ENCODE data around the gene TIAM1.
A peak's percentile ranks its signal among the peaks of the same experiment; 100 is the strongest.

Gene TIAM1

DNA sequence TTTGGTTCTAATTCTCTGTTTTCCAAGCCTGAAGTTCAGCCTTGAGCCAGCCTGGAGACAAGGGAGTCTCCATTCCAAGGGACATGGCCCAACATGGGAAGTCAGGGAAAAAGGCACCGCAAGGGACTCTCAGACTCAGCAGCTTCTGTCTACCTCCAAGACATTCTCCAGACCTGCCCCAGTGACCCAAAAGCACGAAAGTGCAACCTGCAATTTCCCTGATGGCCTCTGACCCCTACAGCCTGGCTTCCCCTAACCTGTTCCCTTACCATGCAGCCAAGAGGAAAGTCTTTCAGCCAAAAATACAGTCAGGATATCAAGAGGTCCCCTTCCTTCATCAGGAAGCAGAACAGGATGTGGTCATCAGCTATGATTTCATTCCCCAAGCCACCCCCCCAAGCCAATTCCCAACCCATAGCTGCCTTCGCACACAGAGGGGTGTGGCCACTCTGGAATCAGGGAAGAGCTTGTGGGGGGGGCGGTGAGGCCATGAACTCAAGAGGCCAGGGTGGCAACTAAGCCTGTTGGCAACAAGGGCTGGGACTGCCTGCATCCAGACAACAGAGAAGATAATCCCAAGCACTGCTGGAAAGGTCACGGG is 59.2 kb downstream of the TIAM1 start:
- DNase-seq = no peak

DNA sequence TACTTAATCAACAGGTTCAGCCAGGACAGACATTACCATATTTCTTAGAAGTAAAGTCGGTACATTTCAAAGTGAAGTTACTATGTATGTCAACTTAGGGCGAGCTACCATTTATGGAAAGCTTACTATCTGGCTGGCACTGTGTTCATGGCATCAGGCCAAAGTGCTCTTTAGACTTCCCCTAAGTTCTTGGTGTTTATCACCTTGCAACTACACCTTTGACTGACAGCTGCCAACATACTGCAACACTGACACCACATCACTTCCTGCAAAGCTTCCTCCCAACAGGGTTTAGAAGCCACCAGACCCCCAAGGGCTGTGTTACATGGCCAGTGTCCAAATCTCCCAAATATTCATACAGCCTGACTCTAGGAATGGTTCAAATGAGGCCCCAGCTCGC is 61.0 kb downstream of the TIAM1 start:
- DNase-seq = peak; percentile 27

DNA sequence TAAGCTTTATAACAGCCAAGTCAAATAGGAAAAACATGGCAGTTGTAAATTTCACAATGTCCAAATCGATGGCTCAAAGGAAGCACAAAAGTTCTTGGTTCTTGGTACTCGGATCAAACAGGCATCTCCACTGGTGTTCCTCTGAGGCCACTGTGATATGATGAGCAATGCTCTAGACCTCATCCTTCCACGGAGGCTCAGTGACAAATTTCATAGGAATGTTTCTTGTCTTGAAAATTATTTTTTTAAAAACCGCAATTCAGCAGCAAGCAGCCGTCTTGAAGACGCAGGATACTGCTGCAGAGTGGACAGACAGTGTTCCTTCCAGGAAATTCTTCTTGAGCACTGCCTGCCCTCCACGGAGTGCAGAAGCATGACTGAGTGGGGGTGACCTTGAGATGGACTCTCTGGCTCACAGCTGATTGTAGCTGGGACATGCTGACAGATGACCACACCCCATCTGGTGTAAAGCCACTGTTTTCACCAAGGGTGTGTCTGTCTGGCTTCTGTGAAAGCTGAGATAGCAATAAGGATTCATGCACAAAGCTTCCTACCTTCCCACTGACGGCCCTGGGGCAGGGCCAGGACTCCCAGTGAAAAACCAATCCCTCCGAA is 61.9 kb downstream of the TIAM1 start:
- DNase-seq = no peak

DNA sequence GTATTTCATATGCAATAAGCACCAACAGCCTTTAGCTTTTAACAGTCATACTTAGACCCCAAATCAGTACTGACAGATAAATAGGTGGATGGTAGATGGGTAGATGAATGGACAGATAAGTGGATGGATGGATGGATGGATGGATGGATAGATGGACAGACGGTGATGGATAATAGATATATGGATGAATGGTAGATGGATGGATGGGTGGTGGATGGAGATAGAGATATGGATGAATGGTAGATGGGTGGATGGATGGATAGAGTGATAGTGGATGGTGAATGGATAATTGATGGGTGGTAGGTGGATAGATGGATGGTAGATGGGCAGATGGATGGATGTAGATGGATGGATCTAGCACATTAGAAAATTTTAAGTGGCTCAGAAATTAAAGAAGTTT is 62.5 kb downstream of the TIAM1 start:
- no peak for DNase-seq

DNA sequence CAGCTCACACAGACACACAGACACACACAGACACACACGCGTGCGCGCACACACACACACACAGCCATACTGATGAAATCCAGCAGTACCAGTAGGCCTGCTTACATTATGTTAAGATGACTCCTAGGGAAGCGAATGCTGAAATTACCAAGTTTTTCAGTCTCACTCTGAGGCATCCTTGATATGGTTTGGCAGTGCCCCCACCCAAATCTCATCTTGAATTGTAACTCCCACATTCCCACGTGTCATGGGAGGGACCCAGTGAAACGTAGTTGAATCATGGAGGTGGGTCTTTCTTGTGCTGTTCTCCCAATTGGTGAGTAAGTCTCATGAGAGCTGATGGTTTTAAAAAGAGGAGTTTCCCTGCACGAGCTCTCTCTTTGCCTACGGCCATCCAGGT is 64.1 kb downstream of the TIAM1 start:
- DNase-seq = no peak

DNA sequence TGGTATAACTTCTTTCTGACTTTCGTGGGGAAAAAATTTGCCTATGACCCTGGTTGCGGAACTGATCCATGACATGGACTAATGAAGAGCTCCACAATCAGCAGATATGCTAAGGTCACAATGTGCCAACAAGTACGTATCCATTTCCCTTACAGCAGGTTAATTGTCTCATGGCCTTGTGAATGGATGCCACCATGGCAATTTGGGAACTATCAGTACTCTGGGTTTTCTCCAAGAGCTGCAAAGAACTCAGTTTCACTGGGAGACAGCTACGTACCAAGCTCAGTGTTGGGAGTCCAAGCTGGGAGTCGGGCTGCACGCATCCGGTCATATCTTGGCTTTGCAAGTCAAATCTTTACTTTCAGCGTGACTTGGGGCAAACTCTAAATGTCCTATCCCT is 64.8 kb downstream of the TIAM1 start:
- DNase-seq = no peak

DNA sequence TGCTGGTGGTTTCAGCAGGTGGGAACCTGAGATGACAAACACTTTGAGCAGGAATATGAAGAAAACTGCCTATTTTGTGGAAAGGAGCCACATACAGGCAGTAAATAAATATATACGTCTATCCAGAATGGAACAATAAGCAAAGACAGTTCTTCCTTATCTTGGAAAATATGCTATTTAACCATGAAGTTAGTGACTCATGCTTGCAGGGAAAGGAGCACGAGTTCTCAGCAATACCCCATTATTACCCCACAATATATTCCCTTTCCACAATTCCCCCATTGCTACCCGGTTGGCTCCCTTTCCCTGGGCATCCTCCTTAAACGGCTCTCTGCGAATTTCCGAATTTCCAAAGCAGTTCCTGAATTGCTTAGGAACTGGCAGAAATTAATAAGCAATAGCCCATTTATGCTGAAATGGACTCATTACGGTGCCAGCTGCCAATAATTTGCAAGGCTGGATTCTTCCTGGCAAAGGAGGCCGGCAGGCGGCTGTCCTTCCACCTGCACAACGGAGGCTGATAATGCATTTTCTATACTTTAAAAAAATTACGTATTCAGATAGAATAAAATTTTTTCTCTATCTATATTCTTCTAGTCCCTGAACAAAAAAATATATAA is 65.4 kb downstream of the TIAM1 start:
- no peak for DNase-seq

DNA sequence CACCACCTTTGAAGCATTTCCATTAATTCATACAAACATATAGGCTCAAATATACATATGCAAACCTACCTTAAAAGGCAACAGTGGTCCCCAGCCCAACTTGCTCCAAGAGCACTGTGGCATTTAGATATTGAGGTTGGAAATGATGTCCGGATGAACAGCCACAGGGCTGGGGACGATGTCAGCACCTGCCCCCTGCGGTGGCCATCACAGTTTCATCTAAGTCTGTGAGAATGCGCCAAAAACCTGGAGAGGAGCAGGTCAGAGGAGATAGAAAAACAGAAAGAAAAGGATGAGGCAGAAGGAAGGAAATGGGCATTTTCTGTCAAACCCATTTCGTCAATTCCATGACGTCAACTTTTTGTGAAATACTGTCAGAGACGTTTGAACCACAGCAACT is 67.4 kb downstream of the TIAM1 start:
- no peak for DNase-seq

DNA sequence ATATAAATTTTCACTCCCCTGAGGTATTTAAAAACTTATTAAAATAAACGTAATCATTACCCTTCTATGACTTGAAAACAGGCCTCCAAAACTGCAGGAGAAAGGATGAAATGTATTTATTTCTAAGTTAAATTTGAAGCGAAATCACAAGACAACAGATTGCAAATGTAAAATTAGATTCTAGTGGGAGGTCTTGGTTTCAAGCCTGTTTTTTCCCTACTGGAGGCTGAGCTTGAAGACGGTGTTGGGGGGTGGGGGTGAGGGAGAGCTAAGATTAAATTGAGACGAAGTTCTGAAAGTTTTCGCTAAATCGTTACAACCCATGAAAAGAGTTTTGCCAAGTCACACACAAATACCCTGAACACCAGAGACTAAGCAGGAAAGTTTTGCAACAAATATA is 68.2 kb downstream of the TIAM1 start:
- DNase-seq = no peak

DNA sequence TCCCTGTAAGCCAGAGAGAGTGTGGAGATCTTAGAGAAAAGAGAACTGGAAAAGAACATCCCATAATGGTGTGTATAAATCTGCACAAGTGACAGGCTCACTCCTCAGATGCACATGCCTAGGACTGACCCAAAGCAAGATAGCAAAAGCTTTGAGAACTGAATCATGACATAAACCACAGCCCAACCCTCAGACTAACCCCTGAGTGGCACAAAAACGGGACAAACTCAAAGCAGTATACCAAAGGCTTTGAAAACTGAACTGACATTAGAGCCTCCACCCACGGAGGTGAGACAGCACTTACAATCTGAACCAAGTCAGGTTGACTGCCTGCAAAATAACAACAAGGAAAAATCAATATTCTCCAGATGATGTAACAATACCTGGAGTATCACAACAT is 70.8 kb downstream of the TIAM1 start:
- DNase-seq = no peak

DNA sequence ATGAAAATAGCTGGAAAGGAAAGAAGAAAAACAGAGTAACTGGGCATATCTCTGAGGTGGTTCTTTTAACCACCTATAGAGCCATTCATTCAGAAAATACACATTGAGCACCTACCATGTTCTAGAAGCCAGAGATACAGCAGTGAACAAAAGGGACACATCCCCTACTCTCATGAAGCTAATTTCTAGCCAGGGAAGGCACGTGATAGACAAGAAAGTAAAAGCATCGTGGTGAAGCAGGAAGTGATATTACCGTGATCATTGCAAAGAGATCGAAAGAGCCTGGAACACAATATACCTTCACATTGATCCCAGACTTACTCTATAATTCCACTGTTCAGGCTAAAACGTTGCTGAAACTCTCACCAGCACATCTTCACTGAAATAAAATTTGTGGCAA is 76.0 kb downstream of the TIAM1 start:
- no peak for DNase-seq

DNA sequence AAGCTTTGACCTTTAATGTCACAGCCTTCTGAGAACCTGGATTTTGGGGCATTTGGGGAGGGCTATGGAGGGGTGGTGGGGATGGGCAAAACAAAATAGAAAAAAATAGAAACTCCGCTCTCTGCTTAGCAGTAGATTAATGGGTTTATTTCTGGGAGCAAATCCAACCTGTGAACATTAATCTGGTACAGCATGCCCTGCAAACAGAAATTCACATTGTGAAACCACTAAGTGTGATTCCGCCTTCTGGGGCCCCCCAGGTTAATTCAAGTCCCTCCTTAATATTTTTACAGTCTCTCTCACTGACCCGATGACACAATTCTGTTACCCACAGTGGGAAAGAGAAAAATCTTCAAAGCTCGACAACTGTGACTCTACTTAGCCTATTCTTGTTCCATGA is 76.4 kb downstream of the TIAM1 start:
- no peak for DNase-seq

DNA sequence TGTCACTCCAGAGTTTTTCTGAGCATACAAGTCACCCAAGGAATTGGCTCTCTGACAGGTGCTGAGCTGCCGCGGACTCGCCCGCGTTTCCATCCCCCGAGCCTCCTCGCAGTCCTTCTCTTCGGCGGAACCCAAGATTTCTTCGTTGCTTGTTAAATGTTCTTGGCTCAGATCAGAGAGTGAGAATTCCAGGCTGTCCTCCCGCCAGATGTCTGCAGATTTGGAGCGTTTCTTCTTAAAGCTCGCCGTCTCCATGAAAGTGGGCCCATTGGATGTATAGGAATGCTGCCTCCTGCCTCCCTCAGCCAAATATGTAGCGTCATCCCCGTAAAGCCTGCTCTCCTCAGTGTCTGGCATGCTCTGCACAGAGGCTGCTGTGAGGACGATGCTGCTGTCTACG is 77.8 kb downstream of the TIAM1 start:
- DNase-seq = no peak

DNA sequence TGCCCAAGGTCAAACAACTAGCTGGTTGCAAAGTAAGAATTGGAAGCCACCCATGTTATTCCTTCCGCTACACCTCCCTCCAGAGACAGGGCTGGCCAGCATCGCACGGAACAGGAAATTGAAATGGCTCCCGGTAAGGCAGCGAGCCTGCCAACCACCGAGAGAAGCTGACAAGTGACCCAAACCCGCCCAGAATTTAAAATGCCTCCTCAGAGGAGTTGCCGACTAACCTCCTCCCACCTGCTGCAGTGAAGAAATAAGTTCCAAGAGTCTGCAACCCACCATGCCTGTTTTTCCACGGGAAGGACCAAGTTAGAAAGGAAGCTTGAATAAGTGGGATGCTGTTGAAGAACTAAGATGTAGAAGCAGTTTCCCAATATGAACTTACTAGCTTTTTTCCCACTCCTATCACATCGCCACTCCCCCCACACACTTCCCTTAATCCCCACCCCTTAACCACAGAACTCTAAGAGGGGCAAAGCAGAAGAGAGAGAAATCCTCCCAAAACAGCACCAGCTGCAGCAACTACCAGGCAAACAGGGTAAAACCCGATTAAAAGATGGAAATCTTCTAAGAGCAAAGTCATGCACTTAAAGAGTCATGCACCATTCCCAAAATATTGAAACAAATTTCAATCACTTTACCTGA is 78.6 kb downstream of the TIAM1 start:
- no peak for DNase-seq

DNA sequence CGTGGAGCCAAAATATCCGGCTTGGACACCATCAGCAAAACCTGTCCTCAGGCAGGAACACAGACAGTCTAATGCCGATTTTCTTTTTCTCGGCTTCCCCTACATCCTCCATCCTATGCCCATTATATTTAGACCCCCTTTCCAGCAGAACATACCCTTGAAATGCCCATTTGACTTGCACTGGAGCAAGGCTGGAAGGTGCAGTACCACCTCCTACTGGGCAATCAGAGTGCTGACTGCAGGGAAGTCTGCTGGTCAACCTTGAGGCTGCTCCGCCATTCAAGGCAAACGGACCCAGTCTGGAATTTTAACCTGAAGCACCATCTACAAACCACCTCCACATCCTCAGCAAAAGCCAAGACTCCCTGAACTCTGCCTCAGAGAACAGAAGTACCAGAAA is 79.5 kb downstream of the TIAM1 start:
- DNase-seq = no peak

DNA sequence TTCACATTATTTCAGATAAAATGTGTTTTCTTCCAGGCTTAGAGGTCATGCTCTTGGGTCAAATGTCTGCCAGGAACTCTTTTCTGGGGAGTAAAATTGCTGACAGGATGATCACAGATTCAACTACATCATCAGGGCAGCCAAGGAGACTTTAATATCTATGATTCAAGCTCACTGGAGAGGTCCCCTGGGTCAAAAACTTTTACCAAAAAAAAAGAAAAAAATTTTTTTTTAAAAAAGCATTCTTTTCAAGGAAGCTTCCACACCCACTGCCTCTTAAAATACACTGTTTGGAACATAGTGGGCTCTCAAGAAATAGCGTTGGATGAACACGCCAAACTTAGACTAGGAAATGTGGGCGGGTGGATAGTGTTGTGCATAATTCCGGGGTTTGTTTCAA is 81.3 kb downstream of the TIAM1 start:
- DNase-seq = no peak

DNA sequence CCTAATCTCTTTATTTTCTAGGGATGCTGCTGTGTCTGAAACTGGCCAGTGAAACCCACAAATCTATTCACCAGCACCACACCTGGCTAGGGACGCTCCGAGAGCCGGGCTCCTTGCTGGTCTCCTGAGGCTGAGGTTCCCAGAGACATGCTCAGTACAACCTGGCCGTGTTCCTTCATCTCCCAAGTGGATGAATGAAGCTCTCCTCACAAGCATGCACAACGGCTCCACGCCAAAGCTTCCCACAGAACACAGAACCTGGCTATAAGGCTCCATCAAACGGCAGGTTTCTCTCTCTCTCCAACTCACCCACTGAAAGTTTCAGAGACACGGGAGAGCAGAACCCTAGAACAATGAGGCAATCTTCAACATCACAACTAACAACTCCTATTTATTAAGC is 82.3 kb downstream of the TIAM1 start:
- no peak for DNase-seq

DNA sequence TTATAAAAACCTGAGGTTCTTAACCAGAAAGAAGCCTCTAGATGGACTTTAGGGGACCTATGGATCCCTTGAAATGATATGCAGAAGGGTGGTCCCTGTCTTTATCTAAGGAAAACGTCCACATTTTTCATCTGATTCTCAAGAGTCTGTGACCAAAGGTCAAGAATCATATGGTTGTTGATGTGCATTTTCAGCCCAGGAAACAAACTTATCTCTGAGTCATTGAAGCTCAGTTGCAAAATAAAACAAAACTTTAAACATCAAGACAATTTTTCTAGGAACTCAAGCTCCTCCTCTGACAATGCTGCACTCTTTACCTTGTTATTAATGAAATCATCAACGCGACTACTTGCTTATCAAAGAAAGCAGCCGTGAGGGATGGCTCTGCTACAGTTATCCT is 83.3 kb downstream of the TIAM1 start:
- no peak for DNase-seq

DNA sequence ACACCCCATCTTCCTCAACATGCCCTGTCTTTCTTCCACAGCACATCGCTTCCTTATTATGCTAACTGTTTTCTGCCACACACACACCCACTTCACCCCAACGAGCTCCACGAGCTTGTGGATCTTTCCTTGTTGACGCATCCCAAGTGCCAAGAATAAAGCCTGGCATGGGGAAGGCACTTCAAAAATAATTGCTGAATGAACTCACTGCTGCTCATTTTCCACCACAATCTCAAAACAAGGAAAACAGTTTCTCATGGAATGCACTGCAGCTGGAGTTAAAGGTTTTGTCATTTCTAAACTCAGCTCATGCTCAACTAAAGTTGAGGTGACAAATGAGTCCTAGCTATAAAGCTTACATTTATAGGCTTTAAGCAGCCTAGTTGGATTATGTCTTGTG is 86.0 kb downstream of the TIAM1 start:
- DNase-seq = no peak

DNA sequence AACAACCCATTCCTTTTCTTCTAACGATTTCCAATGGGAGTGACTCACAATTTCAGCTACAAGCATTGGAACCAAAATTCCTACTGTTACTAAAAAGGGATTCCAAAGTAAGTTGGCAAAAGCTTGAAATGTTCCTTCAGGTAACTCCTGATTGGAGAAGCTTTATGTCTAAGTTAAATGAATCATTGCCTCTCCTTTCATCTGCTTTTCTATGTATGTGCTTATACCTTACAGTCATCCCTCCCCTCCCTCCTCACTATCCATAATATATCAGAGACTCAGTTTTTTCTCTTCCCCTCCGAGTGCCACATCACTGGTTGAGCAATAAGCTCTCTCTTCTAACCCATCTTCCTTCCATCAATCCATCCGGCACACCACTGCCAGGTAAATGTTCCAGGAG is 86.8 kb downstream of the TIAM1 start:
- no peak for DNase-seq

DNA sequence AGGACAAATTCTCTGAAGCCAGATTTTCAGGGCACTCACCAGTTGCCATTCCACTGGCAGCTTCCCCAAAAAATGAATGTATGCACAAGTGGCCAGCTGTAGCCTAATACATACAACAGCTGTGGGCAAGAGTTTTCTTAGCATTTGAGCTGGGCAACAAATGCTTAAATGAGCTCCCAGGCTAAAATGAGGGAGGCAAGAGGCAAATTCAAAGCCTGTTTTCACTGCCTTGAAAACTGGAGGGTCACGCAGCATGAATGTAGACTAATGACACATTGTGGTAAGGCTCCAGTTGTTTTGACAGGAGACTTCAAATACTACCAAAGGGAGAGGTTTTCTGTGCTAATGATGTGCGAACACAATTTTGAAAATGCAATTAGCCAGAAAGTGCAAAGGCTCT is 88.2 kb downstream of the TIAM1 start:
- DNase-seq = no peak

DNA sequence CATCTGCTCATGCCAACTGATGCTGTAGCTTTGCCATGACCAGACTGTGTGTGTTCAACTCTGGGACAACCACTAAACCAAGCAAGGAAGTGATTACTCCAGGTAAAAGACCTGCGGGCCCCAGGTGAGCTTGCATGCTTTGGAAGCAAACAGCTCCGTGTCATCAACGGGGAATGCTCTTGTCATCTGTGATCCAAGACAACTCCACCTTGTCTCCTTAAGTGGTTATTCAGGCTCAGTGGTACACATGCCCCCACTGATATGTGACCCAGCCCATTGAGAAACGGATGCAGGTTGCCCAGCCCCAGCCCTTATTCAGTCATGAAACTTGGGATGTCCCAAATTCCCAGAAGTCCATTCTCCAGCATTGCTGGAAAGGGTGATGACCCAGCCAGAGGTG is 89.0 kb downstream of the TIAM1 start:
- no peak for DNase-seq

DNA sequence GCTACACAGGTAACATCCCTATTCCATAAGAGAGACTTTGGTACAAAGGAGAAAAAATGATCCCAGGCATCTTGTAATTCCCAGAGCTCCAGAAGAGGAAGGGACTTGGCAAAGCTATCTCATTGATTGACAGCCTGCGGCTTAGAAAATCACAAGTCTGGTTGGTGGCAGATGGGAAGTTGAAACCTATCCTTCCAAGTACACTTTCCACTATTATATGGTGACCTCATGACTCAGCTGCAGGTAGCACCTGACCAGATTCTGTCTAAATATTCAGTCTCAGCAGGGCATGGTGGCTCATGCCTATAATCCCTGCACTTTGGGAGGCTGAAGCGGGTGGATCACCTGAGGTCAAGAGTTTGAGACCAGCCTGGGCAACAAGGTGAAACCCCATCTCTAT is 89.9 kb downstream of the TIAM1 start:
- no peak for DNase-seq

DNA sequence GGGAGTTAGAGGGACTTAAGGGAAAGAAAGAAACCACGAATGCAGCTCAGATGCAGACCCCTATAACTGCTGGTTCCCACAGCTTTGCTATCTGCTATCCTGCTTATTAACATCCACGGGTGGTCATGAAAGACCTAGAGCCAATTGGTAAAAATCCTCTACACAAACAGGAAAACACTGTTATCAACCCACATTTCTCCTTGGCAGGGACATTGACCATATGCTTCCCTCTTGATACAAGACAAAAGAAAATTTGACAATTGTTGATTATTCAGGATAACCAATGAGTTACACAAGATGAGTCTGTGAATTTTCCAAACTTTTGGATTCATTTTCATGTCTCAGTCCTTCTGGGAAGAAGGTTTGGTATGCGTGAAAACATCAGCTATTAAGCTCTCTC is 90.4 kb downstream of the TIAM1 start:
- DNase-seq = no peak

DNA sequence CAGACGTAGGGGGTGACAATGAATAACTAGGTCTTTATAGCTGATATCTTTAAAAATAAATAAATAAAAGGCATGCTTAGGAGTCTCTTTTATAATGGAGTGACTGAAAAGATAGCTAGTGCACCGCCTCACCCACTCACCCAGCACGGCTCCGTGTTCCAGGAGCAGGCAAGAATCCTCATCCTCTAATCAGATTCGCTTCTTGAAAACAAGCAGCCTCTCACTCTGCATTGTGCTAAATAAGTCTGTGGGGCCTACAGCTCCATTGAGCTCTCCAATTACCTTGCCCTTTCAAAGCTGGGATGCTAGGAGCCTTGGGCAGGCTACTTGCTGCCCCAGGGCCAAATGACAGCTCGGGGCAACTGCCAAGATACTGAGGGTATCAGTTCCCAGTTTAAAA is 91.5 kb downstream of the TIAM1 start:
- no peak for DNase-seq
